Measurements from ENCODE around the gene C4orf51. TPM values are rescaled to one million over a fixed set of nuclear protein-coding genes. Genes with fewer than 3 reads are reported as not detected.

Gene C4orf51
- total RNA-seq, 1 donor from 2014 or later, result not detected

DNA sequence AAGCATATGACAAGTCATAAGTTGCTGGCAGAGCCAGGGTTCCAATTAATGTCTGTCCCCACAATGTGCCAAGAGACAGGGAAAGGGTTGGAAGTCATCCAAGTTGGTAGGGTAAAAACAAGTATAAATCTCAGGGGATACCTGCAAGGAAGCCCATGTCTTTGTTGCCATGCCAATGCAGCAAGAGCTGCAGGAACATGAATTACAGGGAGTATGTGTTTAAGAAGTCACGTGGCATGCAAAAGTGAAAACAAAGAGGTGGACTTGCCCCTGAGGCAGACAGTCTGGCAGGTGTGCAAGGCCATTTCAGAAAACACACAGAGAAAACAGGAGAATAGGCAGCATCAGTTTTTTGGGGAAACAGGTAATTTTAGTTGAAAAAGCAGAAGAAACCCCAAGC lies 29.4 kb downstream of the C4orf51 start:
- no peak for DNase-seq (ENCODE audit: low spot score)

GRCh38 chr4:145709843-145710242 lies 29.9 kb downstream of the C4orf51 start:
- no peak for DNase-seq (ENCODE audit: low spot score)

DNA sequence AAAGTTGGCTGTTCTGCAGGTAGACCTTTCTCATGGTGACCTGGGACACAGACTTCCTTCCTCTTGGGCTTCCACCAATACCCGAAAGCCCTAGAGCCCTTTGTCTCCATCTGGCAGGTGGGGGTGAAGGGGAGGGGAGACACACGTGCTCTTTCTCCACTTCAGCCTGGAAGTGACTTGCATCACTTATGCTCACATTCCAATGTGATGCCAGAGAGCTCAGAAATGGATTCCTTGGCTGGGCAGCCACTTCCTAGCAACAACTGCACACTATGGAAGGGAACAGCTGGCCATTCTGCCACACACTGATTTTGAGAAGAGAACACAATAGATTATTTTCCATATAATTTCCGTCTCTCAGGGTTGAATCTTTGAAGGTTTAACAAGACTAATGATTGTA lies 36.3 kb downstream of the C4orf51 start:
- no peak for DNase-seq (ENCODE audit: low spot score)

- no peak for DNase-seq (ENCODE audit: low spot score)
Measured at GRCh38 chr4:145716661-145717200, 36.8 kb downstream of the C4orf51 start.

GRCh38 chr4:145719752-145720624 lies 40.0 kb downstream of the C4orf51 start:
- no peak for DNase-seq (ENCODE audit: low spot score)

GRCh38 chr4:145720656-145721055 lies 40.7 kb downstream of the C4orf51 start:
- no peak for DNase-seq (ENCODE audit: low spot score)

GRCh38 chr4:145722561-145722960 lies 42.6 kb downstream of the C4orf51 start:
- DNase-seq (ENCODE audit: low spot score), result no peak

GRCh38 chr4:145723336-145723735 lies 43.4 kb downstream of the C4orf51 start:
- no peak for DNase-seq (ENCODE audit: low spot score)

- no peak for DNase-seq (ENCODE audit: low spot score)
Measured at GRCh38 chr4:145730026-145730425, 50.1 kb downstream of the C4orf51 start.

DNA sequence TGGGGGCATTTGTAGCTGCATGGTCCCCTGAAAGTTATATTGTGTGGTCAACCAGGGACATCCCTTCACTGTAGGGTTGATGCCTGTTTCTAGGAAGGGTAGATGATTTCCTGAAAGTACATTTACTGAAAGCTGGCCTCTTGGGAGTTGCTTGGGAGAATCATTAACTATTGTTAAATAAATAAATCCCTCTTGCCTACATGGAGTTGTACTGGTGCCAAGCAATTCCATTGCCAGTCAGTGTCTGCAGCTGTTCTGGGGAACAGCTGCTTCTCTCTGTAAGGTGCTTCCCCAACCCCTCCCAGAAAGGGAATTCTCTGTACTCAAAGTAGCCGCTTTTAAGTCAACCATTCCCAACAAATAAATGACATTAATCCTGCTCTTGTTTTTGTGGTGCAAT lies 51.1 kb downstream of the C4orf51 start:
- no peak for DNase-seq (ENCODE audit: low spot score)

GRCh38 chr4:145732001-145732815 lies 52.3 kb downstream of the C4orf51 start:
- DNase-seq (ENCODE audit: low spot score), result no peak

DNA sequence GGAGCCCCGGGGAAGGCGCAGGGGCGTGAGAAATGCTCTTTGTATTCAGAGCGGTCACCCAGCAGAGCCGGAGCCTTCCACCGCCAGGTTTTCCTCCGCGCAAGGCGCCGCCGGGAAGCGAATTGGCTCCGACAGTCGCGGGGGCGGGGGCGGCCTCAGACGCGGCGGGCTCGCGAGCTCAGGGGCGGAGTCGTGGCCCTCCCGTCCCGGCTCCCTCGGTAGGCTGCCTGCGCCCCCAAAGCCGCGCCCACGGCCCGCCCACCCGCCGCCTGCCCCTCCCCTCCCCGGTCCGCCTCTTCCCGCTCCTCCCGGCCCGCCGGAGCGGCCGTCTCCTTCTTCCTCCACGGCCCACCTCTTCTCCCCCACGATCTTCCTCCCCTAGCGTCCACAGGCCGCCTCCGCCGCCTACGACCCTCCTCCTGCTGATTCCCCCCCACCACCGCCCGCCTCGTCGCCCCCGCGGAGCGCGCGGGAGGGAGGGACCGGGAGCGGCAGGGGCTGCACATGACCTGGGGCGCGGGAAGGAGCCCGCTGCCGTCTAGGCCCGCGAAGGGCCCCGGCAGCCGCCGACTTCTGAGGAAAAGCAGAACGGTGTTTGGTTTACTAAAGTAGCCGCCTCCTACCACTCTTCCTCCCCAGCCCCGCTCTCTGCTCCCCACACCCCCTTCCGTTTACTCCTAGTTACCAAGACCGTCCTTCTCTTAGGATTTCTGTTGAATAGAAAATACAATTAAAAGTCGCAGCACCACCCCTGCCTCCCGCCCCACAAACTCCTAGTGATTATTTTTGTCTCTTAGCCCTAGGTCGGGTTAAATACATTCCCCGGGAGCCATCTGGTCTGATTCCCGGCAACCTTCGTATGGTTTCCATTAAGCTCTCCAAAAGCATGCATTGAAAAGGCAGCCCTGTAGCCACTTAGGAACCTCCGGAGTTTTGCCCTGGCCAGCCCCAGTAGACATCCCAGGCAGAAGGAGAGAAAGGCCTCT lies 53.2 kb downstream of the C4orf51 start:
- peak; percentile 98 for DNase-seq (ENCODE audit: low spot score)

DNA sequence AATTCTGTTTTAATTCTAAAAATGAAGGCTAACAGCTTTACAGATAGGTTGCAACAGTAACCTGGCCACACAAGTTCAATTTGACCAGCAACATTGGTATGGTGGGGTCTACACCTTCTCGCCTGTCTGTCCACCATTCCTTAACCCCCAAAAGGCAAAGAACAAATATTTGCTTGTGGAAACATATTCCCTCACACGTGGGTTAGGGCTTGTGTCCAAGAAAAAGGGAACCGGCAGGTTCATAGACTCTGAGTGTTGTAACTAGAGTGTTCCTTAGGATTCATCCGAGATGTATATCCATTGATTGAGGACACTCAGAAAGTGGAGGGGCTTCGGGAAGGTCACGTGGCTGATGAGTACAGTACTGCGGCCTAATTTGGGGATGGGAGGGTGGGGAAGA lies 54.1 kb downstream of the C4orf51 start:
- DNase-seq (ENCODE audit: low spot score), result no peak

DNA sequence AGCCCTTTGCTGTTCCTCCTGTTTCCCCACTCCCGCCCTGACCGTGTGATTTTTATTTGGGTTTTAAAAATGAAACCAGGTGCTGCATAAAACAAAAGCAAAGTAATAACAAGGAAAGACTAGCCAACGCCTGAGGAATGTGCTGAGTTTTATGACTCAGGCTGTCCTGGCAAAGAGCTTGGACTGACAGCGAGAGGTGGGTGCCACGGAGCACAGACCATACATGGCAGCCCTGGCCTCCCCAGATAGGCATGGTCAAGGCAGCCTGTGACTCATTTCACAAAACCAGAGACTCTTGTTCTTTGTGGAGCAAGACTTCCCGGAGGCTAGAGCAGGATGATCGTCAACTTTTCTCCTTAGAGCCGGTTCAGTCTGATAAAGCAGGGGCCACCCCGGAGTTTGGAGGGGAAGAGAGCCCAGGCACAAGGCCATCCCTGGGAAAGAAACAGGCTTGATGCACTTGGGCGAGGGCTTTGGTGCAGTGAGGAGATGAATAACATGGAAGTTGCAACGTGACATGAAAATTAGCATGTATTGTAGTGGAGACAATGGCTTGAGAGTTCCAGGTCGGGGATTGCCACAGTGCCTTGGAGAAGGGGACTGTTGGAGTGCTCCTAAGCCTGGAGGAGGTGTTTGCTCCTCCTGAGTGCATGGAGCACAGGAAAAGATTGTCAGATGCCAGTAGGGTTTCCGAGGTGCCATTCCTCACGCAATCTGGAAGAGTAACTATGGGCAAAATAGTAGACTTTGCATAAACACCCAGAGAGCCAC lies 54.8 kb downstream of the C4orf51 start:
- no peak for DNase-seq (ENCODE audit: low spot score)

GRCh38 chr4:145735347-145735675 lies 55.4 kb downstream of the C4orf51 start:
- no peak for DNase-seq (ENCODE audit: low spot score)

- no peak for DNase-seq (ENCODE audit: low spot score)
Measured at GRCh38 chr4:145735827-145736226, 55.9 kb downstream of the C4orf51 start.

GRCh38 chr4:145736241-145736831 lies 56.4 kb downstream of the C4orf51 start:
- no peak for DNase-seq (ENCODE audit: low spot score)

GRCh38 chr4:145739845-145740244 lies 59.9 kb downstream of the C4orf51 start:
- no peak for DNase-seq (ENCODE audit: low spot score)

DNA sequence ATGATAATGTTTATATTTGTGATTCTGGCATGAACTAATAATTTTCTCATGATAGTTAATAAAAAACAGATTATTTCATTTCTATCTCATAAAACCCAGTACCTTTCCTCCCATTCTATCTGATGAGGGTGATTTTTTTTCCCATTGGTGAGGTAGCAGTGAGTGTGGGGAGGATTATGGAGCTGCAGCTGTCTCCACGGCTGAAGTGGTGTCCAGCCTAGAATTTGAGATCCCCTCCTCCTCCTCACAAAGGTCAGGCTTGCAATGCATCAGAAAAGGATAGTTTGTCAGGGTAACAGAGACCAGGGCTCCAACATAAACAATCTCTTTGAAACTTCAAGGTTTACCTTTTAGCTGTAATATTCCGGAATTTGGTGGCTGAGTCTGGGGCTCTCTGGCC lies 60.9 kb downstream of the C4orf51 start:
- DNase-seq (ENCODE audit: low spot score), result no peak

DNA sequence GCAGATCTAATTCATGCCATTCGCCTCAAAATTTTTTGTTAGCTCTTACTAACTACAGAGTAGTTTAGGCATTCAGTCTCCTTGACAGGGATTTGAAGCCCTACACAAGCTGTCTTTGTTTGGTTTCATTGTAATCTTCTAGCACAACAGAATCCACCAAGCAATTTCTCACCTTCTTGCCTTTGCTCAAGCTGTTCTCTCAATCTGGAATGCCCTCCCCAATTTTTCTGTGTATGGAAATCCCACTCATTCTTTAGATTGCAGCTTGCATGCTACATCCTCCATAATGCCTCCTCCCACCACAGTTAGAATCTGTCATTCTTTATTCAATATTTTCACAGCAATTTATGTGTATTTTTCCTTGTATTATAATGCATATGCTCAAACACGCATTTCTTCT lies 63.7 kb downstream of the C4orf51 start:
- no peak for DNase-seq (ENCODE audit: low spot score)

Measured in mesenteric fat pad (tissue), 1 donor.